ENCODE results near the gene LGI4.

DNA sequence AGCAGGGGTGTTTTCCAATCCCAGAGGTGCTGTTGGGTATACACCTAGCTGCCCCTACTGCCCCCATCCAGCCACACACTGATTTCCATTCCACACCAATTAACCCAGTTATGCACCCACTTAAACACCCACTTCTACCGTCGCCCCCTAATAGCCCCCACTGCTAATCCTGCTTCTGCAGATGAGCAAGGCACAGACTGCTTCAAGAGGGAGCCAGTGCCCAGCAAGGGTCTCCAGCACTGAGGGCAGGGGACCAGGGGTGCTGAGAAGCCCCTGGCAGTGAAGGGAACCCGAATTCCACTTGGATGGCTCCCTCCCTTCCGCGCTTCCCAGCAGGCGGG is 9.4 kb upstream of the LGI4 start:
- TF ChIP-seq, protein P1, sequence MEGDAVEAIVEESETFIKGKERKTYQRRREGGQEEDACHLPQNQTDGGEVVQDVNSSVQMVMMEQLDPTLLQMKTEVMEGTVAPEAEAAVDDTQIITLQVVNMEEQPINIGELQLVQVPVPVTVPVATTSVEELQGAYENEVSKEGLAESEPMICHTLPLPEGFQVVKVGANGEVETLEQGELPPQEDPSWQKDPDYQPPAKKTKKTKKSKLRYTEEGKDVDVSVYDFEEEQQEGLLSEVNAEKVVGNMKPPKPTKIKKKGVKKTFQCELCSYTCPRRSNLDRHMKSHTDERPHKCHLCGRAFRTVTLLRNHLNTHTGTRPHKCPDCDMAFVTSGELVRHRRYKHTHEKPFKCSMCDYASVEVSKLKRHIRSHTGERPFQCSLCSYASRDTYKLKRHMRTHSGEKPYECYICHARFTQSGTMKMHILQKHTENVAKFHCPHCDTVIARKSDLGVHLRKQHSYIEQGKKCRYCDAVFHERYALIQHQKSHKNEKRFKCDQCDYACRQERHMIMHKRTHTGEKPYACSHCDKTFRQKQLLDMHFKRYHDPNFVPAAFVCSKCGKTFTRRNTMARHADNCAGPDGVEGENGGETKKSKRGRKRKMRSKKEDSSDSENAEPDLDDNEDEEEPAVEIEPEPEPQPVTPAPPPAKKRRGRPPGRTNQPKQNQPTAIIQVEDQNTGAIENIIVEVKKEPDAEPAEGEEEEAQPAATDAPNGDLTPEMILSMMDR (IDR thresholded peaks at IDR 0.05; ENCODE audit: insufficient read depth, low read length, poor library complexity, severe bottlenecking), result no peak
- TF ChIP-seq EZH2phosphoT487 (conservative IDR thresholded peaks at IDR 0.05; ENCODE audit: low read length), result no peak
